ENCODE data around the gene MAN1A1. TPM values are rescaled to one million over a fixed set of nuclear protein-coding genes. Genes with fewer than 3 reads are reported as not detected.

MAN1A1 gene
- 3.0 and 3.3 TPM in 2 replicates for total RNA-seq
- long read RNA-seq, partial matches to known transcripts = 1 of 2 reads
- long read RNA-seq, other reads (novel, unspliced or antisense) = 1 of 2 reads

DNA sequence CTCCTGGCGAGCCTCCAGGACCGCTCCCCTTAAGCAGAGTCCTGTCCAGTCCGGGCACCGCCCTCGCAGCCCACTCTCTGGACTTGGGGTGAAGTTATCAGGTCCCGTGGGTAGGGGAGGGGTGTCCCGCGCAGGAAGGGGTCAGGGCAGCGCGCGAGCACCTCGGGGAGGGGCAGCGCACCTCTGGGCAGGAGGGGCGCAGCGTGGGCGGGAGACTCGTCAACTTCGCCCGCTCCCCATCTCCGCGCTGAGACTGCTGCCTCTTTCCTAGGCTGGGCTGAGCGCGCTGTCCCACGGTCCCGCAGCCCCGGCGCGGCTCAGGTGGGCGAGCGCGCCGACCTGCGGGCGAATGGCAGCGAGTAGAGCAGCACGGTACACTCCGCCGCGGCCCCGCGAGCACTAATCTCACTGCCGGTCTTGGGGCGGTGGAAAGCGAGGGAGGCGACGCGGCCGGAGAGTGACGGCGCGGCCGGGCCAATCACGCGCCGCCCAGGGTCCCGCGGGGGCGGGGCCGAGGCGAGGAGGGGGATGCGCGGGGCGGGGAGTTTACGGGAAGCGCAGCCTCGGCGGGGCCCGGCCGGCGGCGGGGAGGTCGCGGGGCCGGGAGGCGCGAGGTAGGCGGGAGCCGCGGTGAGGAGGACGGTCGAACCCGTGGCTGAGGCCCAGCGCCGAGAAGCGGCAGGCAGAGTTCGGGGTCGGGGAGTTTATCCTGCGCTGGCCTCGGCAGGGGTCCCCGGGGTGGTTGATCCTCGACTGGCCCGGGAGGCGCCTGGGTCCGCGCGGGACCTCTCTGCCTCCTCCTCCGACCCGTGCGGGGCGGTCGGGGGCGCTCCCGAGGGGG is at the start of gene MAN1A1:
TSS of gene MAN1A1 (minus strand) at position 401 of the 841 bp plus-strand sequence. CDS start 696 bp downstream, outside the sequence.
- Mint-ChIP-seq H3K9me3 (no peaks in the 10 kb centered on the region), H3K4me1 (peaks cover 10% of the 10 kb centered on the region), H3K36me3 (ENCODE audit: low read depth) (no peaks in the 10 kb centered on the region), H3K27ac (ENCODE audit: unreplicated experiment) (no peak within 1 kb of the TSS), H3K27me3 (ENCODE audit: low read depth) (peaks cover 64% of the 10 kb centered on the region), H3K4me3 (peak within 1 kb of the TSS; percentile 88)
- DNase-seq (ENCODE audit: low read depth, low spot score) = peak; percentile 86
- TF ChIP-seq, protein P1, sequence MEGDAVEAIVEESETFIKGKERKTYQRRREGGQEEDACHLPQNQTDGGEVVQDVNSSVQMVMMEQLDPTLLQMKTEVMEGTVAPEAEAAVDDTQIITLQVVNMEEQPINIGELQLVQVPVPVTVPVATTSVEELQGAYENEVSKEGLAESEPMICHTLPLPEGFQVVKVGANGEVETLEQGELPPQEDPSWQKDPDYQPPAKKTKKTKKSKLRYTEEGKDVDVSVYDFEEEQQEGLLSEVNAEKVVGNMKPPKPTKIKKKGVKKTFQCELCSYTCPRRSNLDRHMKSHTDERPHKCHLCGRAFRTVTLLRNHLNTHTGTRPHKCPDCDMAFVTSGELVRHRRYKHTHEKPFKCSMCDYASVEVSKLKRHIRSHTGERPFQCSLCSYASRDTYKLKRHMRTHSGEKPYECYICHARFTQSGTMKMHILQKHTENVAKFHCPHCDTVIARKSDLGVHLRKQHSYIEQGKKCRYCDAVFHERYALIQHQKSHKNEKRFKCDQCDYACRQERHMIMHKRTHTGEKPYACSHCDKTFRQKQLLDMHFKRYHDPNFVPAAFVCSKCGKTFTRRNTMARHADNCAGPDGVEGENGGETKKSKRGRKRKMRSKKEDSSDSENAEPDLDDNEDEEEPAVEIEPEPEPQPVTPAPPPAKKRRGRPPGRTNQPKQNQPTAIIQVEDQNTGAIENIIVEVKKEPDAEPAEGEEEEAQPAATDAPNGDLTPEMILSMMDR (conservative IDR thresholded peaks at IDR 0.05) = no peak

DNA sequence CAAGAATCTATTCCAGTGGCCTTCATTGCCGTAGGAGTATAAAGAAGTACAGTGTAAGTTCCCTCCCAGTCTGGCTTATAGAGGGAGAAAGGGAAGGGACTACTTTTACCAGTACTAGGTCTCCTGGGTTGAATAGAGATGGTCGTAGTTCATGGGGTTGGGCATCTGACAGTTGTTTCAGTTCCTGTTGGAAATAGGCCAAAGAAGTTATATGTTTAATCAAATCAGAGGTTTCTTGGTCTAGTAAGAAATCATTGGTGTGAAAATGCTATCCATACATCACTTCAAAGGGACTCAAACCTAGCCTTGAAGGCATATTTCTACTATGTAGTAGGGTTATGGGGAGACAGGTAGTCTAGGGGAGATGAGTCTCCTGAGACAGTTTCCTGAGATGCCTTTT is 45.6 kb upstream of the MAN1A1 start:
- peaks cover 4% of the 10 kb centered on the region for H3K9me3 Mint-ChIP-seq
- no peaks in the 10 kb centered on the region for H3K4me1 Mint-ChIP-seq
- DNase-seq (ENCODE audit: low read depth, low spot score) = no peak
- TF ChIP-seq, protein P1 (conservative IDR thresholded peaks at IDR 0.05) = no peak
- no peaks in the 10 kb centered on the region for H3K27me3 Mint-ChIP-seq (ENCODE audit: low read depth)
- no peak overlapping the region for H3K27ac Mint-ChIP-seq (ENCODE audit: unreplicated experiment)
- H3K4me3 Mint-ChIP-seq = no peak overlapping the region
- H3K36me3 Mint-ChIP-seq (ENCODE audit: low read depth) = peaks cover 3% of the 10 kb centered on the region

DNA sequence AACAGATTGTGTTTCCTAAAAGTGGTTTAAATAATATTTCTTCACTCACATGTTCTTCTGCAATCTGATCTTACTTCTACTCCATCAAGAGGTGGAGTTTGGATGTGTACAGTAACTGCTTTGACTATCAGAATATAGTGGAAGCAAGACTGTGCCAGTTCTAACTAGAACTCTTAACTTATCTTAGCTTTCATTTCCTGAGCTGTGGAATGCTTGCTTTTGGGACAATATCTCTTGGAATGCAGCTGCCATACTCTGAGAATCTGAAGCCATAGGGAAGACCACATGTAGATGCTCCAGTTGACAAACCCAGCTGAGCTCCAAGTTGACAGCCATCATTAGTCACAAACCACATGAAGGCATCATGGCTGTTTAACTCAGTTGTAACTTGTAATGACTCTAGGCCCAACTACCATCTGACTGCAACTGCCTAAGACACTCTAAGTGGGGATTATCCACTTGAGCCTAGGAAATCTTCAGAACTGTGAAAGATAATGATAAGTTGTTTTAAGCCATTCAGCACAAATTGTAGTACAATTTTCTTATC is 40.8 kb upstream of the MAN1A1 start:
- Mint-ChIP-seq H3K27me3 (ENCODE audit: low read depth) (no peaks in the 10 kb centered on the region), H3K27ac (ENCODE audit: unreplicated experiment) (no peak overlapping the region), H3K4me1 (no peaks in the 10 kb centered on the region), H3K9me3 (peaks cover 4% of the 10 kb centered on the region), H3K4me3 (no peak overlapping the region), H3K36me3 (ENCODE audit: low read depth) (no peaks in the 10 kb centered on the region)
- DNase-seq (ENCODE audit: low read depth, low spot score) = no peak
- TF ChIP-seq, protein P1 (conservative IDR thresholded peaks at IDR 0.05) = no peak

DNA sequence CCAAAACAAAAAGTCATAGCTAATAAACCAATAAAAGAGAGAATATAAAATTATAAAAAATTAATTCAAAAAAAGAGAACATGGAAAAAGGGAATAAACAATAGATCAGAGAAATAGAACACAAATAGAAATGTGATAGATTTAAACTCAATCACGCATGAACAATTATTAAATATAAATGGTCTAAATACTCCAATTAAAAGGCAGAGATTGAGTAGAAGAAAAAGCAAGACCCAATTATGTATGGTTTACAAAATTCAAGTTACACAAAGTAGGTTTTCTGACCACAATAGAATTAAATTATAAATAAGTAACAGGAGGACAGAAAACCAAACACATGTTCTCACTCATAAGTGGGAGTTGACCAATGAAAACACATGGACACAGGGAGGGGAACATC is 36.4 kb upstream of the MAN1A1 start:
- no peak overlapping the region for H3K27ac Mint-ChIP-seq (ENCODE audit: unreplicated experiment)
- H3K4me3 Mint-ChIP-seq = no peak overlapping the region
- TF ChIP-seq, protein P1 (conservative IDR thresholded peaks at IDR 0.05) = no peak
- peaks cover 7% of the 10 kb centered on the region for H3K27me3 Mint-ChIP-seq (ENCODE audit: low read depth)
- no peaks in the 10 kb centered on the region for H3K4me1 Mint-ChIP-seq
- no peaks in the 10 kb centered on the region for H3K36me3 Mint-ChIP-seq (ENCODE audit: low read depth)
- no peak for DNase-seq (ENCODE audit: low read depth, low spot score)
- peaks cover 7% of the 10 kb centered on the region for H3K9me3 Mint-ChIP-seq

DNA sequence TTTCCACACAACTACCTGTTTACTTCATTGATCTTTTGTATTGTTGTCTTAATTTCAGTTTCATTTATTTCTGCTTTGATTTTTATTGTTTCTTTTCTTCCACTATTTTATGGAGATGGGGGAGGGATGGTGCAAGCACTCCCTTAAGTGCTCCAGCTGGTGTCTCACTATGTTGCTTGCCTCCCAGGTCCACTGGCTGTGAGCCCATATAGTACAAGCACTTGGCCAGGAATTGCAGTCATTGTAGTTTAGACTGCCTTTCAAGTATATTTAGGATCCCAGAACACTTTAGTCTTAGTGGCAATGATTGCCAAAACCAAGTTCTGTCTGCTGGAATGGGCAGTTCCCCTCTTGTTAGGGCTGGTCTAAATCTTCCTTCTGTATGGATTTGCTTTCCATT is 34.9 kb upstream of the MAN1A1 start:
- peaks cover 7% of the 10 kb centered on the region for H3K9me3 Mint-ChIP-seq
- DNase-seq (ENCODE audit: low read depth, low spot score) = no peak
- H3K27ac Mint-ChIP-seq (ENCODE audit: unreplicated experiment) = no peak overlapping the region
- H3K36me3 Mint-ChIP-seq (ENCODE audit: low read depth) = no peaks in the 10 kb centered on the region
- H3K27me3 Mint-ChIP-seq (ENCODE audit: low read depth) = peaks cover 7% of the 10 kb centered on the region
- no peak overlapping the region for H3K4me3 Mint-ChIP-seq
- TF ChIP-seq, protein P1 (conservative IDR thresholded peaks at IDR 0.05) = no peak
- H3K4me1 Mint-ChIP-seq = no peaks in the 10 kb centered on the region

All from neural crest cell (in vitro differentiated cells).